ENCODE data around the gene GABRB3.

DNA sequence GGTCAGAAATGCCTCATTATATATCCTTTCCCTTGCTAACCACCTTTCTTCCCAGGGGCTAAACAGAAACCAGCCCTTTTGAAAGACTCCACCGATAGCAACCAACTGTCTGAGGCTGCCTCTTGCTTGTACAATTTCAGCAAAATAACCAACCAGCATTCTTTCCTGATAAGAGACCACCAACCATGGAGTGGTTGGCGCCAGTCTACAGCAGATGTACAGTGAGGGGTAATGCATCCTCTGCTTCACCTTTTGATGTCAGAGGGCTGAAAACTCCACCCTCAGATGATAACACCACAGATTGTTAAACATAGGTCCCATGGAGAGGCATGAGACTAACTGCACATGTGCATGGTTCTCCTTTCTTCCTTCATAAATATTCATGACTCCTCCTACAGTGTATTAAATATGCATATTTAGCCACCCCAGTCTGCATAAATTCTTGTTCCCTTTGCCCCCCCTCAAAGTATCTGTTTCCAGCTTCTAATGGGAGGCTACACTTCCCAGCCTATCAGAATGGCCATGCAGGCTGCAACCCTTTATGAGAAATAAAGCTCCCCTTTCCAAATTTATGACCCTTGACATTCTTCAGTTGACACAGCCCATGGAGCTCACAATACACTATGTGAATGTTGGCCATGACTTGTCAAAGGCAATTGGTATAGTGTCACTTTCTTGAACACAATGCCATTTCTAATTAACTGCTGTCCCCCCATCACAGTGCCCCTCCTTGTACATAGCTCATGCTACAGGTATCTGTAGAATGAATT lies 48.3 kb downstream of the GABRB3 start:
- TF ChIP-seq CTCF (IDR thresholded peaks at IDR 0.05; ENCODE audit: insufficient read depth, low read depth, low read length), result no peak
- TF ChIP-seq EZH2 (IDR thresholded peaks at IDR 0.05; ENCODE audit: insufficient read depth, low read length), result no peak

Data from astrocyte (in vitro differentiated cells and primary cell).